ENCODE data around the gene AKT1S1.
A peak's percentile ranks its signal among the peaks of the same experiment; 100 is the strongest.
"Not testable (repeated sequence)": the region's sequence is repeated elsewhere in the genome, so short reads cannot be mapped to it uniquely, and the experiment has no call there.

AKT1S1 gene

DNA sequence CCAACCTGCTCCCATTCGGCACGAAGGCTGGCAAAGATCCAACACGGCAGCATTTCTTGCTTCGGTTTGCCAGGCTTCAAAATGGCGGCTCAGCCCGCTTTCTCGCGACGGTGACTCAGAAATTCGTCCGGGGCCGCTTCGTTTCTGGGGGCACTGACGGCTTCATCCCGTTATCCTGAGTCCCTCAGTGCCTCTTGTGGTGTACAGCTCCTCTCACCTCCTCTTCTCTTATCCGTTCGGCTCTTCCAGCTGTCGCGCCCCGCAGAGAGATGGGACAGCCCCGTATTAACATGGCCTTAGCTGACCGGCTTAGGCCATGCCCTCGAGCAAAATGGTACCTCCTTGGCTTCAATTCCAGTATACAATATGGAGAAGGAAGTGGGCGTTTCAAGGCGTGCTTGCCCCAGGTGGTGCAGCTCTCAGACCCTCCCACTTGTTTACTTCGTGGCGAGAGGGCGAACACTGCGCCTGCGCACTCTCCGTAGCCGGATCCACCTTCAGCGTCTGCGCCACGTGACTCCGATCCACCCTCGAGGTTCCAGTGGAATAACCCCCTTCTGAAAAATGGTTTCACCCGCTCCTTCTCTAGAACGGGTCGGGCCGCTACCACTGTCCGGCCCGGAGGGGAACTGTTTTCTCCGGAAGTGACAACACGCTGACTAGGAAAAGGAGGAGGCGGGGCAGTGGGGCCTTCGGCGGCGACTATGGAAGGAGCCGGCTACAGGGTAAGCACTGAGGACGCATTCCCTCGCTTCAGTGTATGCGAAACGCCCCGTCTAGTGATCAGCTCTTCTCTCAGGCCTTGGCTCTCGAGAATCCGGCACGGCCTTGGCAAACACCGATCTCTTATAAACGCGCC, at the start of gene AKT1S1, which contains the start of gene TBC1D17:
AKT1S1 (minus strand) TSS at position 336 of the 859 bp plus-strand sequence. CDS start 4,060 bp downstream, outside the sequence.
TBC1D17 (plus strand) TSS at position 683 of the 859 bp plus-strand sequence; CDS start at position 705, 22 bp downstream.
- DNase-seq = peak; percentile 98 to 100

DNA sequence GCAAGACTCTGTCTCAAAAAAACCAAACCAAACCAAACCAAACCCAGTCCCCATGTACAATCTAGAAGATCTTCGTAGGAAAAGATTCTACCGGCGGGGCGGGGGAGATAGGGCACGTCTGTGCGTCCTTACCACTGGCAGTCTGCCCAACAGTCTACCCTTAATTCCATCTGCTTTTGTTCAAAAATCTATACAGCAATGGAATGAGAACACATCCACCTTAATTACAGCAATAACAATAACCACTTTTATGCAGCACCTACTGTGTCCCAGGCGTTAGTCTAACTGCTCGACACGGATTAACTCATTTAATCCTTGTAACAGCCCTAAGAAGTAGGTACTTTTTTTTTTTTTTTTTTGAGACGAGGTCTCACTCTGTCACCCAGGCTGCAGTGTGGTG, 49.4 kb upstream of the AKT1S1 start:
- DNase-seq = no peak

GRCh38 chr19:49925486-49925885, 48.3 kb upstream of the AKT1S1 start:
- no peak for DNase-seq

DNA sequence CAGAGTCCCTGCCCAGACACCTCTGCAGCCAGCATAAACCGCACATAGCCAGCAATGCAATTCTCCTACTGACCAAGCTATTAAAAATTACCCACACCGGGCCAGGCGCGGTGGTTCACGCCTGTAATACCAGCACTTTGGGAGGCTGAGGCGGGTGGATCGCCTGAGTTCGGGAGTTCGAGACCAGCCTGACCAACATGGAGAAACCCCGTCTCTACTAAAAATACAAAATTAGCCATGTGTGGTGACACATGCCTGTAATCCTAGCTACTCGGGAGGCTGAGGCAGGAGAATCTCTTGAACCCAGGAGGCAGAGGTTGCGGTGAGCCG, 47.7 kb upstream of the AKT1S1 start:
- not testable (repeated sequence) for DNase-seq

DNA sequence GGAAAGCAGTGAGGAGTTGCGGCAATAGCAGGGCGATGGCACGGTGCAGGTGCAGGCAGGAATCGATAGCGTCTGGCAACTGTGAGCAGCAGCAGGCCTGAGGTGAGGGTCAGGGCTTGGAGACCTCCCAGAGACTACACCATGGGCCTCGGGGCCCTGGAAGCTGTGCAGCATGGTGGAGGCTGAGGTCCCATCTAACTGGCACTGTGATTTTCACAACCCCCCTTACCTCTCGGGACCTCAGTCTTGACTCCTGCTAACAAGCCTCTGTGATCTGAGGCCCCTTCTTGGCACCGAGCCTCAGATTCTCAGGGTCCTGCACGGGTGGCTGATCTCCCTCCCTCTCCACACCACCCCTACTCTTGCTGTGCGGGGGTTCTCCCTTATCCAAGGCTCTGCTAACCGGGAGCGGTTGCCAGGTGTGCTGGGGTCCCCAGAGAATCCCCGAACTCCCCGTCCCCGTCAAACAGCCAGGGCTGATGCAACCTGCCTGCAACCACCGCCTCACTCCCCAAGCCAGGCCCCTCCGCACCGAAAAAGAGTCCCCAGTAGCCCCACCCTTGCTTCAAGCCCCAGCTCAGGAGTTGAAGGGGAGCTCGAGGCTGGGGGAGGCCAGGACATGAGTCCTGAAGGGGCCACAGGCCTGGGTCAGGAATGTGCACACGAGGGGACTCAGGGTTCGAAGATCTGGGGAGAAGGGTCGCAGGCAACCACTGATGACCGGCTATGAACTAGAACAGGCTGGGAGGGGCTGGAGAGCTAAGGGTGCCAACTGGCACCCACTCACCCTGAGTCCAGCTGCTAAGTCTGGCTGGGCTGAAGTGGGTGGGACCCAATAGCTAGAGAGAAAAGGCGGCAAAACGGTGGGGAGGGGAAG, 47.1 kb upstream of the AKT1S1 start:
- no peak for DNase-seq

- no peak for DNase-seq
Measured at GRCh38 chr19:49923055-49924003, 46.2 kb upstream of the AKT1S1 start.

- no peak for DNase-seq
Measured at GRCh38 chr19:49921871-49922795, 45.0 kb upstream of the AKT1S1 start.

GRCh38 chr19:49920624-49921363, 43.6 kb upstream of the AKT1S1 start:
- DNase-seq = no peak

- no peak for DNase-seq
Measured at GRCh38 chr19:49918089-49918488, 40.9 kb upstream of the AKT1S1 start.

DNA sequence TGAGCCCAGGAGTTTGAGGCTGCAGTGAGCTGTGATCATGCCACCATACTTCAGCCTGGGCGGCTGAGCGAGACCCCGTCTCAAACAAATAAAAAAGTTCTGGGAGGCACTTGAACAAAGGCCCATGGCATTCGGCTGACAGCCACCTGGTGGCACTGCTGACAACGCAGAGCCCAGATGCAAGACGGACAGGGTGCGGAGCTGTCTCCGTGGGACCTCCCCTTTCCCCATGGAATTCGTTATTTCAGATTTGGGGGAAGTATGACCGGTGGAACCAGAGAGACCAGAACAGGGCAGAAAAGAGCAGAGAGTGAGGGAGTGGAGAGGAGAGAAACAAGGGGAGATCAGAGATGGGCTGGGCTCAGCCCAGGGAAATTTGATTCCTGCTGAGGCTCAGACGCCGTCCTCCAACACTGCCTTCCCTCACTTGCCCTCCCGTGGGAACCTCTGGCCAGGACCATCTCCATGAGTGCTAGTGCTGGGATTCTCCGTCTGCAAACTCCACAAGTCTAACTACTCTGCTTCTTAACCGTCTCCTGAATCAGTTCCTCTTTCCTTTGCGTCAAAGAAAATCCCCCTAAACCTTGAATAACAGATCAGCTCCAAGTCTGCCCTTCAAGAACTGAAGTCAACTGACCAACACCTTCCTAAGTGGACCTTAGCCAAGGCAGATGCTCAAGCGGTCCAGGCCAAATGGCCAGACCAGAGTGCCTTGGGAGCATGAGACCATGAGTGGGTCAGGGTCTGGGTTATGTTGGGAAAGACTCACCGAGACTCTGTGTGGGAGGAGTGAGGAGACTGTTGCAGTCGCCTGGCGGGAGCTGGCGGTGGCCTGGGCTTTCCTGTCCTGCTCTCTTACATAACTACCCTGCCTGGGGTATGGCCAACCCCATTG, 39.9 kb upstream of the AKT1S1 start:
- DNase-seq = peak; percentile 71 to 73

GRCh38 chr19:49915271-49915670, 38.1 kb upstream of the AKT1S1 start:
- no peak for DNase-seq

DNA sequence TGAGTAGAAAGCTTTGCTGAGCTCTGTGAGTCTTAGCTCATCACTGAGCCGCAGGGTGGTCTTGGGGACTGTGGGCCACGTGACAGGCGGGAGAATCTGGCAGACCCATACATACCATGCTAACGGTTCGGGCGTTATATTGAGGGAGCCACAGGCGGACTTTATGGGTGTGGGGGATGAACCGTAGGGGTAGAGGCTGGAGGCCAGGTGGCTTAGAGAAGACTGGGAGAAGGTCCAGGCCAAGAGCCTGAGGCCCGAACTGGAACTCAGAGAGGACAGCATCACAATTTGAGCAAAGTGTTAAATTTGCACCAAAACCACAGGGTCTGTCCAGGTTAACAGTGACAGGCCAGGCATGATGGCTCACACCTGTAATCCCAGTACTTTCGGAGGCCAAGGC, 36.6 kb upstream of the AKT1S1 start:
- no peak for DNase-seq

- DNase-seq = peak in 1 of 2 experiments; percentile 8
Measured at GRCh38 chr19:49912965-49913685, 36.0 kb upstream of the AKT1S1 start.

DNA sequence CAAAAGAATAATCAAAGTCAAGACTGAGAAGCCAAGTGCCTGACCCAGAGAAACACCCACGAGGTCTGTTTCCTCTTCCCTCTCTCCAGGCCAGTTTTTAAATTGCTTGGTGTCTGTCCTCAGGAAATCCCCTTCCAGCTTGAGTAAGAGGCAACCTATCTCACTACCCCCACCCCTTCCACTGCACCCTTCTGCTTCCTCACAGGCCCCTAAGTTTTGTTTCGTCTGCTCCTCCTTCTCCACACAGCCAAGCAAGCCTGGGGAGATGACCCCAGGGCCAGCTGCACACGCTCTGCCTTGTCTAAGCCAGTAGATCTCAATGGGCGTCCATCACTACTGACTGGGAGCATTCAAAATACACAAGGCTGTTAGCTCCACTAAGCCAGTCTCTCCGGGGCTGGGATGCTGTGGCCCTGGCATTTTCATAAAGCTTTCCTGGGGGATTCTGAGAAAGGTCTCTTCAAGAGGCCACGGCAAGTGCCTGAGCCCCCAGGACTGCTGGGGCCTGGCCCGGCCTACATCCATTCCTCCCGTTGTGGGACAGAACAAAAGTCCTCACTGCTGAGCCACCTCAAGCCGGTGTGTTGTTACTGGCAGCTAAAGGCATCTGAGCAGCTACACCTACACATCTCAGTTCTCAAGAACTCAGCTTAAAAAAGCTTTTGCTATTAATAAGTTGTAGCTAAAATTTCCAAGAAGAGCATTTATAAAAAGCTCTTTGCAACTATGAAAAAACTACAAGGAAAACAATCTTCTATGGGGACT, 34.4 kb upstream of the AKT1S1 start:
- DNase-seq = peak; percentile 86 to 87

DNA sequence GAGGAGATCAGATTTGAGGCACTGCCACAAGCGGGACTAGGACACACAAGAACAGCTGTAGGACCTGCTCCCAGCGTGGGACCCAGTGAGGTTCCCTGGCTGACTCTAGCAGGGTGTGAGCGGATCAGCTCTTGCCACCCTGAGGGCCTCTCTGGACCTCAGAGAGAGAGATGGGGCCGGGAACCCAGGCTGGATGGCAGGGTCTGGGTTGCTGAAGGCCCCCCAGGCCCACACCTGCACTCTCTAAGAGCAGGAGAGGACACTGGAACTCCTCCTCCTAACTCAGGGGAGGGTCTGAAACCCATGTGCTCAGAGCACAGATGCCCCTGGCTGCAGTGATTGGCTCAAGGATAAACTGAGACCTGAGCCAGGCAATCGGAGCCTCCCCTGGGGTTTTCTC, 33.0 kb upstream of the AKT1S1 start:
- no peak for DNase-seq

DNA sequence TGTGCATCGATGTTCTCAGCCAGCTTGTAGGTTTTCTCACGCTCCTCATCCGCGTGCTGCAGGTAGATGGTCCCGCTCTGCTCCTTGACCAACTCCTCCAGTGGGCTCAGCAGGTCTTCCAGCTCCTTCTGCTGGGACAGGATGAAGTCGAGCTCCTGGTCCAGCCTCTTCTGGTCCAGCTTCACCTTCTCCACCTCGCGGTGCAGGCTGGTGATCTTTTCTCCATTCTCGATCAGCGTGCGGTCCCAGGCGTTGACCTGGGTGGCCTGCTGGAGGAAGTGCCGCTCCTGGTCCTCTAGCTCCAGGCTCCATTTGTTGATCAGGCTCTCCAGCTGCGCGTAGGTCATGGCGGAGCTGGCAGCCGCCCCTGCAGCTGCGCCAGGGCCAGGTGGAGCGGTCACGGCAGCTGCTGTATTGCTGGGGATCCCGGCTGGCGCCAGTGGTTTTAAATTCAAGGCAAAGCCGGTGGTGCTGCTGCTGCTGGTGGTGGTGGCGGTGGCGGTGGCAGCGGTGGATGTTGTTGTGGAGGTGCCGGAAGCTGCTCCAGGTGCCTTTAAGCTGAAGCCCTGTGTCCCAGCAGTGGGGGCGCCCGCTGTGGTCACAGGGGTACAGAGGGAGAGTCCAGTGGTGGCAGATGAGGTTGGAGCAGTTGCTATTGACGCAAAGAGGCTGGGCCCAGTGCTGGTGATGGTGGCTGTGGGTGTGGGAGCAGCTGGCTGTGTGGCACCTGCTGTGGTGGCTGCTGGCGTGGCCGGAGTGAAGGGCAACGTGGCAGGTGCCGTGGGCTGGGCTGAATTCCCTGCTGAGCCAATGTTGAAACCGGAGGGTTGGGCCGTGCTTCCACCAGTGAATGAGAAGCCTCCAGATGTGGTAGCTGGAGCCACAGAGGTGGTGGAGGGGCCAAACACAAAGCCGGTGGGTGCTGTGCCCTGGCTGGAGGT, 31.6 kb upstream of the AKT1S1 start:
- no peak for DNase-seq
